Measurements from ENCODE around the gene CMTM4.

DNA sequence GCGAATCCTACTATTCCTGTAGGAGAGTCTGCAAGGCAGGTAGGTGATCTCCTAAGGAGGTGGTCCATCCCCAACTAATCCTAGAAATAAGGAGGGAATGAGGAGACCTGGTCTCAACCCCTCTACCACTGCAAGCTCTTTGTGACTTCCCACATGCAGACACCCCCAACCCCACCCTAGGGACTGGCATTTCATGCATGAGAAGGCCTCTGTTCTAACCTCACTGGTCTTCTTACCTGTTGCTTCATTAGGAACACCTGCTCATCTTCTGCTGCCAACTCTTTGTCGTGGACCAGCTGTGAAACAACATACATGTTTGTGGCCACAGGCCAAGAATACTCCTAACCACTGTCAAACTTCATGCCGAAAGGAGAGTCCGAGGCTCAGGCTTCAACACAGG, 32.3 kb upstream of the CMTM4 start:
- TF ChIP-seq POLR2AphosphoS5 (IDR thresholded peaks at IDR 0.05; ENCODE audit: low read depth, low read length) = no peak
- no peak for TF ChIP-seq EP300 (IDR thresholded peaks at IDR 0.05; ENCODE audit: borderline replicate concordance in 1 of 2, low read depth in 1 of 2, low read length in 1 of 2)
- TF ChIP-seq, protein P1, sequence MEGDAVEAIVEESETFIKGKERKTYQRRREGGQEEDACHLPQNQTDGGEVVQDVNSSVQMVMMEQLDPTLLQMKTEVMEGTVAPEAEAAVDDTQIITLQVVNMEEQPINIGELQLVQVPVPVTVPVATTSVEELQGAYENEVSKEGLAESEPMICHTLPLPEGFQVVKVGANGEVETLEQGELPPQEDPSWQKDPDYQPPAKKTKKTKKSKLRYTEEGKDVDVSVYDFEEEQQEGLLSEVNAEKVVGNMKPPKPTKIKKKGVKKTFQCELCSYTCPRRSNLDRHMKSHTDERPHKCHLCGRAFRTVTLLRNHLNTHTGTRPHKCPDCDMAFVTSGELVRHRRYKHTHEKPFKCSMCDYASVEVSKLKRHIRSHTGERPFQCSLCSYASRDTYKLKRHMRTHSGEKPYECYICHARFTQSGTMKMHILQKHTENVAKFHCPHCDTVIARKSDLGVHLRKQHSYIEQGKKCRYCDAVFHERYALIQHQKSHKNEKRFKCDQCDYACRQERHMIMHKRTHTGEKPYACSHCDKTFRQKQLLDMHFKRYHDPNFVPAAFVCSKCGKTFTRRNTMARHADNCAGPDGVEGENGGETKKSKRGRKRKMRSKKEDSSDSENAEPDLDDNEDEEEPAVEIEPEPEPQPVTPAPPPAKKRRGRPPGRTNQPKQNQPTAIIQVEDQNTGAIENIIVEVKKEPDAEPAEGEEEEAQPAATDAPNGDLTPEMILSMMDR (IDR thresholded peaks at IDR 0.05) = no peak
- no peak for TF ChIP-seq IRF3 (IDR thresholded peaks at IDR 0.05; ENCODE audit: low read depth, low read length)
- TF ChIP-seq, protein P2, sequence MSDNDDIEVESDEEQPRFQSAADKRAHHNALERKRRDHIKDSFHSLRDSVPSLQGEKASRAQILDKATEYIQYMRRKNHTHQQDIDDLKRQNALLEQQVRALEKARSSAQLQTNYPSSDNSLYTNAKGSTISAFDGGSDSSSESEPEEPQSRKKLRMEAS (IDR thresholded peaks at IDR 0.05; ENCODE audit: low read depth) = no peak
- TF ChIP-seq USF1 (IDR thresholded peaks at IDR 0.05; ENCODE audit: borderline replicate concordance, low read depth) = no peak
- TF ChIP-seq RFX5 (IDR thresholded peaks at IDR 0.05; ENCODE audit: low read length) = no peak
- no peak for TF ChIP-seq FOSL2 (IDR thresholded peaks at IDR 0.05; ENCODE audit: borderline replicate concordance, low read depth)
